OCI-LY1 (cell line): ENCODE data around the gene LRRC2.

Source experiments
- EZH2 ChIP-seq: fragments of 200-600 bp; sonication (generic), shearing (Covaris generic); IDR thresholded peaks from 2 replicates; pipeline ENCODE4 v1.8.0; 2017; ENCODE audit warnings: borderline replicate concordance, mixed run types, mild to moderate bottlenecking, antibody characterized with exemption, low read length, moderate library complexity, mixed read lengths
- TF ChIP-seq, protein P1 (sequence below): fragments of 200-600 bp; sonication (generic), shearing (Covaris generic); IDR thresholded peaks from 2 replicates; pipeline ENCODE4 v1.5.1; 2017; ENCODE audit warnings: mild to moderate bottlenecking, antibody characterized with exemption, low read length, moderate library complexity, mixed read lengths

DNA sequence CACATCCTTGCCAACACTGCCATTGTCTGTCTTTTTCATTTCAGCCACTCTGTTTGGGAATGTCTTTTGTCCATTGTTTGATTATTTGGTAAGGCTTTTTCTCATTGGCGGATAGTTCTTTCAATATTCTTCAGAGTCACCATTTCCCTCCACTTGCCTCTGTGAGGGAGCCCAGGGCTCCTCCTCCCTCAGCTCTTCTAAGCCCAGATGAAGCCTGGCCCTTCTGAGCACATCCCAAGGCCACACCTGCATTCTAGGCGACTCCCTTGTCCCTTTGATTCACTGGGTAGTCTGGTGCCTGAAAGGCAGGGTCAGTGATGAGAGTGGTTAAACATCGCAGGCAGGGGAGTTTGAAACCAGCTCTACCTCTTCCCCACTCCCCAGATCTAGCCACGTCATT, 89.0 kb downstream of the LRRC2 start:
- TF ChIP-seq, protein P1, sequence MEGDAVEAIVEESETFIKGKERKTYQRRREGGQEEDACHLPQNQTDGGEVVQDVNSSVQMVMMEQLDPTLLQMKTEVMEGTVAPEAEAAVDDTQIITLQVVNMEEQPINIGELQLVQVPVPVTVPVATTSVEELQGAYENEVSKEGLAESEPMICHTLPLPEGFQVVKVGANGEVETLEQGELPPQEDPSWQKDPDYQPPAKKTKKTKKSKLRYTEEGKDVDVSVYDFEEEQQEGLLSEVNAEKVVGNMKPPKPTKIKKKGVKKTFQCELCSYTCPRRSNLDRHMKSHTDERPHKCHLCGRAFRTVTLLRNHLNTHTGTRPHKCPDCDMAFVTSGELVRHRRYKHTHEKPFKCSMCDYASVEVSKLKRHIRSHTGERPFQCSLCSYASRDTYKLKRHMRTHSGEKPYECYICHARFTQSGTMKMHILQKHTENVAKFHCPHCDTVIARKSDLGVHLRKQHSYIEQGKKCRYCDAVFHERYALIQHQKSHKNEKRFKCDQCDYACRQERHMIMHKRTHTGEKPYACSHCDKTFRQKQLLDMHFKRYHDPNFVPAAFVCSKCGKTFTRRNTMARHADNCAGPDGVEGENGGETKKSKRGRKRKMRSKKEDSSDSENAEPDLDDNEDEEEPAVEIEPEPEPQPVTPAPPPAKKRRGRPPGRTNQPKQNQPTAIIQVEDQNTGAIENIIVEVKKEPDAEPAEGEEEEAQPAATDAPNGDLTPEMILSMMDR, result no peak
- TF ChIP-seq EZH2, result no peak
